HG03196 (cell line): ENCODE results near the gene ADAD1.
"Not testable (repeated sequence)": the region's sequence is repeated elsewhere in the genome, so short reads cannot be mapped to it uniquely, and the experiment has no call there.

Experiments used
- ATAC-seq: cut with Tn5 transposase; IDR thresholded peaks from one replicate; pipeline ENCODE4 v1.9.1; 2021; ENCODE audit not compliant: unreplicated experiment

ADAD1 gene

DNA sequence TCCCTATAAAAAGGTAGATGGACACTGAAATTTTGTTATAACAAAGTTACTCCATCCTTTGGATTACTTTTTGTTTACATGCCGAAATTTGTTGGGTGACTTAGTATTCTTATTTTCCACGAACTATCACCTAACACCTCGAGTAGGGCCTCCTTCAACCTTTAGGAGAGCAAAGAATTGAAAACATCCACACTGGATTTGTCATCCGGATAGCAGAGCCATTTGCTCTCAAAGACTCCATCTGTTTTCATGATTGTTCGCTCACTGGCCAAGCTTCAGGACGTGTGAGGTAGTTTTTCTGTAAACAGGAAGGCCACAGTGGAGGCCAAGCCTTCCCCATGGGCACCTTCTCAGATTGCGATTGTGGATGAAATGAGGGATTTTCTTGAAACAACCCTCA lies at the start of gene ADAD1:
ADAD1 (plus strand) TSS at position 301 of the 400 bp plus-strand sequence. CDS start 1,059 bp downstream, outside the sequence.
- ATAC-seq: no peak

- ATAC-seq: no peak
These were observed 48.8 kb upstream of the ADAD1 start for GRCh38 chr4:122329876-122330565.

DNA sequence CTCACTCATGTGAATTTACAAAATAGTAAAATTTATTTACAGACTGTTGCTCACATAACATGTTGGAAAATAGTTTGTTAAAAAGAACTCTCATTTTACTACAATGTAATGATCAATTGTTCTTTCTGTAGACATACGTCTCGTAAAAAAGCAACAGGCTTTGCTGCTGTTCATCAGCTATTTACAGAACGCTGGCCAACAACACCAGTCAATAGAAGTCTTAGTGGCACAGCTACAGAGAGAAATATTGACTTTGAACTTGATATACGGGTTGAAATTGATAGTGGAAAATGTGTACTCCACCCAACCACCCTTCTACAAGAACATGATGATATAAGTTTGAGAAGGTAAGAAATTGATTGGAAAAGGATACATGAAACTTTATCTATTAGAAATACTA lies 47.6 kb upstream of the ADAD1 start:
- ATAC-seq: no peak

DNA sequence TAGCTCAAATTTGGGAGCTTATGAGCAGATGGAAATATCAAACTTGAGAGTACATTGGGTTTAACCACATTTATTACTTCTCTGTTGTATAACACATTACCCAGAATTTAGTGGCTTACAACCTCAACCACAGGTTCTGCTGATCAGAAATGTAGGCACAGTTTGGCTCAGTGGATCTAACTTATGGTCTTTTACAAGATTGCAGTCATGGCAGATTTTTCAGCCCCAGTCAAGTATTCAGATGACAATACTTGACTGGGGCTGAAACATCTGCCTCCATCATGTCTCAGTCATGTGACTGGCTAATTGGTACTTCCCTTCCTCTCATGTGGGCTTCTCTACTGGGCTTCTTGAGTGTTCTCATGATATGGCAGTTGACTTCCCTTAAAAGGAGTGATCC lies 44.0 kb upstream of the ADAD1 start:
- ATAC-seq: no peak

DNA sequence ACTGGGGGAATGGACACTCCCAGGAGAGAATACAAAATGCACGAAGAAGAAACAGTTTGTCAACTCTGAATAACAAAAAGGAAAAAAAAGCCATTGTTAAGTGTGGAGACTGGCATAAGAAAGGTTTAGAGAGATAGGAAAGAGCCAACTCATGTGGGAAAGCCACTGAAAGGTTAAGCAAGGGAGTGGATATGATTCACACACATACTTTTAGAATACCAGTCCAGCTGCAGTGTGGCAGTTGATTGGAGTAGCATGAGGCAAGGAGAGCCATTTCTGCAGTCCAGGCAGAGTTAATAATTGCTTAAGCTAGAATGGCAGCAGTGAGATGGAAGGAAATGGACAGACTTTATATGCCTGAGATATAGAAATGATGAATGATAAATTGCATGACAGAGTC lies 36.9 kb upstream of the ADAD1 start:
- no peak for ATAC-seq

- ATAC-seq: no peak
These were observed 32.8 kb upstream of the ADAD1 start for GRCh38 chr4:122346036-122346435.

GRCh38 chr4:122346503-122346902 lies 32.3 kb upstream of the ADAD1 start:
- no peak for ATAC-seq

GRCh38 chr4:122356317-122356808 lies 22.4 kb upstream of the ADAD1 start:
- no peak for ATAC-seq

DNA sequence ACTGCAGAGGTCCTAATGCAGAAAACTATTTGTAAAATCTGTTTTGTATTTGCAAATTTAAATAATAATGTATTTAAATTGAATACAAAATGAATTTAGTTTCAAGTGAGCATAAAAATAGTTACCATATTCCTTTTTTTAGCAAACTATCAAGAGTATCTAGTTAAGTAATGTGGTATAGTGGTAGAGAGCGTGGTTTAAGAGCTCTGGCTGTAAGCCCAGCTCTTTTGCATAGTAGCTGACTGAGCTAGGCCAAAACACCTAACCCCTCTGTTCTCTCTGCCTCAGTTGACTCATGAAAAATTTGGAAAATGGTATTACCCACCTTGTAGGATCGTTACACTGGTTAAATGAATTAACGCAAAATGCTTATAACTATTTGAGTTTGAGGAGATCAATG lies 18.1 kb upstream of the ADAD1 start:
- no peak for ATAC-seq

DNA sequence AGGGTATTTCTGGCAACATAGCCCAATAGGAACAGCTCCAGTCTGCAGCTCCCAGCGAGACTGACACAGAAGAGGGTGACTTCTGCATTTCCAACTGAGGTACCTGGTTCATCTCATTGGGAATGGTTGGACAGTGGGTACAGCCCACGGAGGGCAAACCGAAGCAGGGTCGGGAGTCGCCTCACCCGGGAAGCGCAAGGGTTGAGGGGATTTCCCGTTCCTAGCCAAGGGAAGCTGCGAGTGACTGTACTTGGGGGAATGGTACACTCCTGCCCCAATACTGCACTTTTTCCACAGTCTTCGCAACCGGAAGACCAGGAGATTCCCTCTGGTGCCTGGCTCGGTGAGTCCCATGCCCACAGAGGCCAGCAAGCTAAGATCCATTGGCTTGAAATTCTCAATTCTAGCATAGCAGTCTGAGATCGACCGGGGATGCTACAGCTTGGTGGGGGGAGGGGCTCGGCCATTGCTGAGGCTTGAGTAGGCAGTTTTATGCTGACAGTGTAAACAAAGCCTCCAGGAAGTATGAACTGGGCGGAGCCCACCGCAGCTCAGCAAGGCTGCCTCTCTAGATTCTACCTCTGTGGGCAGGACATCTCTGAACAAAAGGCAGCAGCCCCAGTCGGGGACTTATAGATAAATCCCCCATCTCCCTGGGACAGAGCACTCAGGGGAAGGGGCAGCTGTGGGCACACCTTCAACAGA lies 14.0 kb upstream of the ADAD1 start:
- no peak for ATAC-seq

GRCh38 chr4:122368786-122369185 lies 10.0 kb upstream of the ADAD1 start:
- not testable (repeated sequence) for ATAC-seq

- ATAC-seq: no peak
These were observed 1.5 kb upstream of the ADAD1 start for GRCh38 chr4:122377352-122377751.

GRCh38 chr4:122379239-122379638 lies 428 bp downstream of the ADAD1 start:
- no peak for ATAC-seq

DNA sequence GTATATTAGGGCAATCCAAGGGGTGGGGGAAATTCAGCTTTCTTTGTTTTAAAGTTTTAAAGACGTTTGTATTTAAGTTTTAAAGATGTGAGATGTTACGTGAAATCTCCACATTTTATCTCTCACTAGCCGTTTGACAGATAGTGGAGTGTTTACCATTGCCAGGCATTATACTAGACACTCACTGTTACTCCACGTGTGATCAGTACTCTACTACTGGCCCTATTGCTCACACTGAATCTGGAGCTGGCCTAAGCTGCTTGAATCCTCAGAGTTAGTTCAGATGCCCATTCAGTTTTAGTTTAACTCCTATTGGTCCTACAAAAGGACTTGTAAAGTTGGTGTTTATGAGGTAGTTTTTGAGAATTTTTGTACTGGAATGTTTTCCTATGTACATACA lies 4.5 kb downstream of the ADAD1 start:
- no peak for ATAC-seq

DNA sequence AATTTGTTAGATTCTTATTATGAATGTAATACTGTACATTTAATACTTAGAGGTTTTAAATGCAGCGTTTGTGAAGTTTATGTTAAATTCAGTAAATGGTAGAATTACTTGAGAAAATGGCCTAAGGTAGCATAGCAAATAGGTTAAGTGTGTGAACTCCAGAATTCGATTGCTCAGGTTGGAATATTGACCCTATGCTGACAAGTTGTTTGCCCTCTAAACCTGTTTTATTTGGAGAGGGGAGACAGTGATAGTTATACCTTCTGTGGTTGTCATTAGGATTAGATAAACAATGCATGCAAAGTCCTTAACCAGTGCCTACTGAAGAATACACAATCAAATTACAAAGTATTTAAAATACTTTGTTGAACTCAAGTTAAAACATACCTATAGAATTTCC lies 5.4 kb downstream of the ADAD1 start:
- ATAC-seq: no peak

DNA sequence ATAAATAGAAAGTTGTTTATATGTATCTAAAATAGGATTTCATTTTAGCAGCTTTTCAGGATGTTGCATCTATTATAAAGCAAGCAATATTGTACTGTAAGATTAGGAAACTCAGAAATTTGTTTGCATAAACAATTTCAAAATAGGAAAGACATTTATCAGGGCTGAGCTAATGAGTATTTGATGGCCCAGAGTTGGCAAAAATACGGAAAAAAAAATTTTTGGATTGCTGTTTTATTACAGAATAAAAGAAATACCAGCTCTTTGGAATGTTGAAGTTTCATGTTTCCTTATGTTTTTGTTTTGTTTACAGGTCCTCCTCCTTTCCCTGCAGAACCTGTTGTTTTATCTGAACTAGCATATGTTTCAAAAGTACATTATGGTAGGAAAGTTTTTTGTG lies 14.5 kb downstream of the ADAD1 start:
- no peak for ATAC-seq

- no peak for ATAC-seq
These were observed 25.1 kb downstream of the ADAD1 start for GRCh38 chr4:122403861-122404260.

DNA sequence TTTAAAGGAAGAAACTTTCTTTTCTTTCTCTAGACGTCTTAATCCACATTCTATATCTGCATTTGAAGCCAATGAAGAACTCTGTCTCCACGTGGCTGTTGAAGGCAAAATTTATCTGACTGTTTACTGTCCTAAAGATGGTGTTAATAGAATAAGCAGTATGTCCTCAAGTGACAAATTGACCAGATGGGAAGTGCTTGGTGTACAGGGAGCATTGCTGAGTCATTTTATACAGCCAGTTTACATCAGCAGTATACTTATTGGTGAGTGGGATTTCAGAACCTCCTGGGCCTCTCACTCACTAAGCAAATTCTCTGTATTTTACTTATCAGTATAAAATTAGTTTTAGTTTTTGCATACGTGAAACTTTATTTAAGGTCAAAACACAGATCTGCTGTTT lies 33.7 kb downstream of the ADAD1 start:
- no peak for ATAC-seq

DNA sequence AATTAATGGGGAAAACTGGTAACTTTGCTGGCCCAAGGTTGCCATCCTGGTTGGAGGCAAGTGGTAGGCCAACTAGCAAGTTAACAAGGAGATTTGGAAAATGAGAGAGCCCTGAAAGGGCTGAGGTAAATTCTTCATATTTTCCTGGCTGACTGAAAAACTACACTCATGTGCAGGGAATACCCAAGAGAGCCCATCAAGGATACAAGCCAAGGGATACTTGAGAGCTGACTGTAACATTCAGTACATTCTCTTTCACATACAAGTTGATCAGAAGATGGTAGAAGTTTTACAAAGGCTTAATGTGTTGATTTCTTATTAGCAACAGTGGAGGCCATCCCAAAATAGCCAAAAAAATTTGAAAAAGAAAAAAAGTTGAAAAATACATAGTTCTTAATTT lies 44.4 kb downstream of the ADAD1 start:
- ATAC-seq: no peak

- ATAC-seq: no peak
These were observed 52.5 kb downstream of the ADAD1 start for GRCh38 chr4:122431351-122431750.

GRCh38 chr4:122434285-122434684 lies 55.5 kb downstream of the ADAD1 start:
- ATAC-seq: no peak

DNA sequence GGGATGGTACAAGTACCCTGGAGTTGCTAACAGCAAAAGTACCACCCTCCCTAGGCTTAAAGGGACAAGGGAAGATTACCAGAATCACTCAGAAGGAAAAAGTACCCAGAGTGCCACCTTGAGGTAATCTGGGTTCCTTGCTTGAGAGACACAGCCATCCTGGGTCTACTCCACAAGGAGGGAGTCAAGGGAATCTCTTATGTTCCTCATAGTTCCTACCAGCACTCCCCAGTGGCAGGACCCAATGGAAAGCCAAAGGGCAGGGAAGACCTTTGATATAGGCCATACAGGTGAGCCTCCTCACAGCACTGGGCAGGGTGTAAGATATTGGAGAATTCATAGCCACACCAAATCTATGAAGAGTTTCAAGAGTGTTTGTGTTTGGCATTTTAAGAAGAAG lies 72.0 kb downstream of the ADAD1 start:
- no peak for ATAC-seq
